Panc1 (cell line): Measurements from ENCODE around the gene KRT222. TPM values are rescaled to one million over a fixed set of nuclear protein-coding genes. Genes with fewer than 3 reads are reported as not detected.

Experiments used
- ATAC-seq: fragments of 200-7000 bp; cut with Tn5 transposase; 2 replicates; pipeline ENCODE4 v1.9.1; 2020; ENCODE audit warnings: mild to moderate bottlenecking, moderate library complexity
- BruUV-seq: library from RNA; stranded (reverse); fragments of 400-500 nt; replicated peaks from 2 replicates; lab custom pipeline; 2021; lab: Mats Ljungman, UMichigan
- CTCF ChIA-PET: fragments of 300-600 bp; sonication (Branson Sonifier 250); formaldehyde crosslinking; loops from one replicate; lab custom pipeline; 2022; ENCODE audit warnings: antibody characterized with exemption; lab: Charles Lee
- POLR2A ChIA-PET: fragments of 300-600 bp; sonication (Branson Sonifier 250); formaldehyde crosslinking; loops from one replicate; lab custom pipeline; 2022; ENCODE audit warnings: antibody characterized with exemption; lab: Charles Lee
- DNase-seq: peaks from one replicate; pipeline ENCODE4 v3.0.0-alpha.2; 2010; ENCODE audit warnings: low read depth, low spot score
- H3K27ac ChIP-seq: 2 replicates; pipeline ENCODE4 v1.5.1; 2011; ENCODE audit warnings: mild to moderate bottlenecking, low read length, inconsistent platforms
- H3K27me3 ChIP-seq: fragments of 200-500 bp; sonication (Bioruptor generic); 2 replicates; pipeline ENCODE4 v1.6.0; 2014; ENCODE audit warnings: low read length, inconsistent platforms; ENCODE audit not compliant: control insufficient read depth, insufficient read depth
- H3K36me3 ChIP-seq: fragments of 200-500 bp; sonication (Bioruptor generic); 2 replicates; pipeline ENCODE4 v1.5.1; 2014; ENCODE audit warnings: inconsistent platforms, mild to moderate bottlenecking, low read length, moderate library complexity; ENCODE audit not compliant: control insufficient read depth, insufficient read depth
- H3K4me1 ChIP-seq: 2 replicates; pipeline ENCODE4 v1.5.1; 2011; ENCODE audit warnings: inconsistent platforms, mild to moderate bottlenecking, low read length, moderate library complexity; ENCODE audit not compliant: control insufficient read depth, insufficient read depth
- H3K4me3 ChIP-seq, 2 experiments: 2 replicates each; pipeline ENCODE4 v1.5.1; 2011 to 2012; ENCODE audit warnings: low read depth in 2 of 2, low read length in 2 of 2, mild to moderate bottlenecking in 2 of 2, inconsistent platforms in 1 of 2, moderate library complexity in 1 of 2
- H3K9me3 ChIP-seq: fragments of 200-500 bp; sonication (Bioruptor generic); 2 replicates; pipeline ENCODE4 v1.5.1; 2014; ENCODE audit warnings: low read depth, mild to moderate bottlenecking, inconsistent platforms, low read length, moderate library complexity; ENCODE audit not compliant: control insufficient read depth, insufficient read depth
- CTCF ChIP-seq: fragments of 450-650 bp; IDR thresholded peaks from 2 replicates; pipeline ENCODE4 v1.5.1; 2017; ENCODE audit warnings: mild to moderate bottlenecking
- POLR2AphosphoS5 ChIP-seq: IDR thresholded peaks from 2 replicates; pipeline ENCODE4 v1.6.1; 2012; ENCODE audit warnings: mild to moderate bottlenecking, low read depth, low read length, moderate library complexity
- SIN3A ChIP-seq: IDR thresholded peaks from 2 replicates; pipeline ENCODE4 v1.6.1; 2012; ENCODE audit warnings: low read depth, mild to moderate bottlenecking, low read length, moderate library complexity, borderline replicate concordance; ENCODE audit not compliant: insufficient read depth
- TCF7L2 ChIP-seq: IDR thresholded peaks from 2 replicates; pipeline ENCODE4 v1.6.1; 2011; ENCODE audit warnings: mild to moderate bottlenecking, low read depth, low read length, inconsistent platforms
- in situ Hi-C: cut with HindIII; loops from 2 replicates; pipeline ENCODE4 v1.10.0; 2016; ENCODE audit warnings: low sequenced_read_pairs, low pct_unique_long_range_greater_than_20kb
- intact Hi-C: fragments of 100-400 bp; cut with micrococcal nuclease; formaldehyde crosslinking; loops from one replicate; pipeline ENCODE4 v1.10.0; 2022; ENCODE audit not compliant: unreplicated experiment
- total RNA-seq: library from RNA; stranded (reverse); gene quantifications from one replicate; pipeline ENCODE4 v1.2.1, GENCODE V29; 2021; ENCODE audit not compliant: unreplicated experiment
- TF ChIP-seq, protein P1 (sequence below), 2 experiments: IDR thresholded peaks; 2 replicates each; pipeline ENCODE4 v1.6.1; 2011 to 2012; ENCODE audit warnings: low read depth in 2 of 2, control low read depth in 1 of 2, low read length in 1 of 2, mild to moderate bottlenecking in 1 of 2, moderate library complexity in 1 of 2; ENCODE audit not compliant: insufficient read depth in 1 of 2

The KRT222 gene
- total RNA-seq, 1 experiment from 2014 or later: not detected

DNA sequence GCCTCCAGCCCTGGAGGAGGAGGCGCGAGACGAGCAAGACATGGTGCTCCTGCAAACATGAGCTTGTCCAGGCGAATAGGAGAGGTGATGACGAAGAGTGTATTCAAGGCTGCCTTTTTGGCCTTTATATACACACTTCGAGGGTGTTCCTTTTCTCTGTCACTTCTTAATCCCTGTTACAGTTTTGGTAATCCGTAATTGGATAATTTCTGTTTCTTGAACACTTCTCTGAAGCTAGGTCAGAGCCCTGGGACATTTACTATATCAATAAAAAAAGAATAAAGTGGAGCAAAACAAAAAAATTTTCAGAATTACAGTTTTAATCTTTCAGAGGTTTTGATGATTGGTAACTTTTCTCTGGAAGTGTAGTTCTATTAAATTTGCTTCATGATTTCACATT is 38.7 kb upstream of the KRT222 start, which contains the start of gene KRT24:
KRT24 (minus strand) TSS at position 101 of the 400 bp plus-strand sequence; CDS start at position 42, 59 bp downstream.
- Histone ChIP-seq H3K27me3 (0 out of 2 replicates have a peak, but pooled peaks cover 3% of the 10 kb centered on the region), H3K4me3 (no peak within 1 kb of the TSS), H3K36me3 (no peaks in the 10 kb centered on the region), H3K27ac (no peak within 1 kb of the TSS), H3K9me3 (no peaks in the 10 kb centered on the region), H3K4me1 (no peaks in the 10 kb centered on the region)
- intact Hi-C loops: no loop called here
- TF ChIP-seq TCF7L2: no peak
- POLR2A ChIA-PET: interaction anchor here (0.6 kb wide), 1 partner anchor 370 kb away, joined by 3 read pairs; no protein-coding TSS in a partner anchor
- no peak for ATAC-seq
- BruUV-seq: no TSS peak
- in situ Hi-C loops: no loop called here
- no peak for DNase-seq
- CTCF ChIA-PET: no interaction called here

DNA sequence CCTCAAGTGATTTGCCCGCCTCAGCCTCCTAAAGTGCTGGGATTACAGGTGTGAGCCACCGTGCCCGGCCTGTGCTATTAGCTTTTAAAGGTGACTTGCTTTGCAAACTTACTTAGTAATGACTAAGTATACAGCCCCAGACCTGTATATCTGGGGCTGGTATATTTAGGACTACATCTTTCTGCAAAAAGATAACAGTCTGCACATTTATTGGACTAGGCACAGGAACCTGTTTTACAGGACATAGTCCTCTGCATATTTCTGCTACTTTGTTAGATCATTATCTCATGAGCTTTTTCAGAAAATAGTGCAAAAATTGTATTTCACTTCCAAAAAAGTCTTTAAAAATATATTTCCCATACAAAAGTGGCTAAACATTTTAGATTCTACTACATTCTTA is 37.3 kb upstream of the KRT222 start:
- no peaks in the 10 kb centered on the region for H3K36me3 ChIP-seq
- H3K9me3 ChIP-seq: no peaks in the 10 kb centered on the region
- in situ Hi-C loops (no loop called here), intact Hi-C loops (no loop called here)
- ChIA-PET CTCF (no interaction called here), POLR2A (no interaction called here)
- no peak overlapping the region for H3K4me3 ChIP-seq
- DNase-seq (no peak), ATAC-seq (no peak)
- no peaks in the 10 kb centered on the region for H3K4me1 ChIP-seq
- TF ChIP-seq TCF7L2 (no peak), CTCF (no peak), POLR2AphosphoS5 (no peak)
- BruUV-seq: no TSS peak
- peaks cover 7% of the 10 kb centered on the region; the same call in 1 of the 2 replicates for H3K27me3 ChIP-seq
- no peak overlapping the region for H3K27ac ChIP-seq

DNA sequence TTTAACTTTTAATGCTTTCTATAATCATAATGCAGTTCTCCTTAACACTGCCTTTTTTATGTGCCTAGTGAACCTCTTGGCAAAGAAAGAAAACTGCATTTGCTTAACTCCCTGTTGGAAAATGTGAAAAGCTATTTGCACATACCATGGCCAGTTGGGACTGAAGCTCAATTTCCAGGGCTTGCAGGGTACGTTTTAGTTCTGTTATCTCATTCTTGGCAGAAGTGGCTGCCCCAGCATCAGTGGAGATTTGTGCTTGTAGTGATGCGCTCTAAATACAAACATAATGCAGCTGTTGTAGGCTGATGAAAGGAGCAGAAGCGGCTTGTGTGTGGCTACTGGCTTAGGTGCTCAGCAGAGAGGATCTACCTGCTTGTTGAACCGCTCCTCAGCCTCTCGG is 34.9 kb upstream of the KRT222 start:
- ATAC-seq: no peak
- intact Hi-C loops (no loop called here), in situ Hi-C loops (no loop called here)
- ChIA-PET CTCF (interaction anchor here (0.8 kb wide), 1 partner anchor 84 kb away, joined by 4 read pairs; no protein-coding TSS in a partner anchor), POLR2A (no interaction called here)
- peaks cover 9% of the 10 kb centered on the region; the same call in 1 of the 2 replicates for H3K27me3 ChIP-seq
- no peaks in the 10 kb centered on the region for H3K9me3 ChIP-seq
- BruUV-seq: no TSS peak
- H3K4me1 ChIP-seq: no peaks in the 10 kb centered on the region
- no peak overlapping the region for H3K4me3 ChIP-seq
- no peak overlapping the region for H3K27ac ChIP-seq
- TF ChIP-seq CTCF (no peak), POLR2AphosphoS5 (no peak), SIN3A (no peak), TCF7L2 (no peak)
- TF ChIP-seq, protein P1, sequence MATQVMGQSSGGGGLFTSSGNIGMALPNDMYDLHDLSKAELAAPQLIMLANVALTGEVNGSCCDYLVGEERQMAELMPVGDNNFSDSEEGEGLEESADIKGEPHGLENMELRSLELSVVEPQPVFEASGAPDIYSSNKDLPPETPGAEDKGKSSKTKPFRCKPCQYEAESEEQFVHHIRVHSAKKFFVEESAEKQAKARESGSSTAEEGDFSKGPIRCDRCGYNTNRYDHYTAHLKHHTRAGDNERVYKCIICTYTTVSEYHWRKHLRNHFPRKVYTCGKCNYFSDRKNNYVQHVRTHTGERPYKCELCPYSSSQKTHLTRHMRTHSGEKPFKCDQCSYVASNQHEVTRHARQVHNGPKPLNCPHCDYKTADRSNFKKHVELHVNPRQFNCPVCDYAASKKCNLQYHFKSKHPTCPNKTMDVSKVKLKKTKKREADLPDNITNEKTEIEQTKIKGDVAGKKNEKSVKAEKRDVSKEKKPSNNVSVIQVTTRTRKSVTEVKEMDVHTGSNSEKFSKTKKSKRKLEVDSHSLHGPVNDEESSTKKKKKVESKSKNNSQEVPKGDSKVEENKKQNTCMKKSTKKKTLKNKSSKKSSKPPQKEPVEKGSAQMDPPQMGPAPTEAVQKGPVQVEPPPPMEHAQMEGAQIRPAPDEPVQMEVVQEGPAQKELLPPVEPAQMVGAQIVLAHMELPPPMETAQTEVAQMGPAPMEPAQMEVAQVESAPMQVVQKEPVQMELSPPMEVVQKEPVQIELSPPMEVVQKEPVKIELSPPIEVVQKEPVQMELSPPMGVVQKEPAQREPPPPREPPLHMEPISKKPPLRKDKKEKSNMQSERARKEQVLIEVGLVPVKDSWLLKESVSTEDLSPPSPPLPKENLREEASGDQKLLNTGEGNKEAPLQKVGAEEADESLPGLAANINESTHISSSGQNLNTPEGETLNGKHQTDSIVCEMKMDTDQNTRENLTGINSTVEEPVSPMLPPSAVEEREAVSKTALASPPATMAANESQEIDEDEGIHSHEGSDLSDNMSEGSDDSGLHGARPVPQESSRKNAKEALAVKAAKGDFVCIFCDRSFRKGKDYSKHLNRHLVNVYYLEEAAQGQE (IDR thresholded peaks at IDR 0.05; ENCODE audit: insufficient read depth in 1 of 2, low read depth in 2 of 2, low read length in 1 of 2): no peak
- H3K36me3 ChIP-seq: no peaks in the 10 kb centered on the region
- DNase-seq: no peak
